GM18508 (cell line): ENCODE data around the gene NARS2.
A peak's percentile ranks its signal among the peaks of the same experiment; 100 is the strongest.

Experiments used
- ATAC-seq: cut with Tn5 transposase; IDR thresholded peaks from one replicate; pipeline ENCODE4 v1.9.1; 2021; ENCODE audit warnings: moderate number of reproducible peaks; ENCODE audit not compliant: insufficient read depth, unreplicated experiment

The NARS2 gene

DNA sequence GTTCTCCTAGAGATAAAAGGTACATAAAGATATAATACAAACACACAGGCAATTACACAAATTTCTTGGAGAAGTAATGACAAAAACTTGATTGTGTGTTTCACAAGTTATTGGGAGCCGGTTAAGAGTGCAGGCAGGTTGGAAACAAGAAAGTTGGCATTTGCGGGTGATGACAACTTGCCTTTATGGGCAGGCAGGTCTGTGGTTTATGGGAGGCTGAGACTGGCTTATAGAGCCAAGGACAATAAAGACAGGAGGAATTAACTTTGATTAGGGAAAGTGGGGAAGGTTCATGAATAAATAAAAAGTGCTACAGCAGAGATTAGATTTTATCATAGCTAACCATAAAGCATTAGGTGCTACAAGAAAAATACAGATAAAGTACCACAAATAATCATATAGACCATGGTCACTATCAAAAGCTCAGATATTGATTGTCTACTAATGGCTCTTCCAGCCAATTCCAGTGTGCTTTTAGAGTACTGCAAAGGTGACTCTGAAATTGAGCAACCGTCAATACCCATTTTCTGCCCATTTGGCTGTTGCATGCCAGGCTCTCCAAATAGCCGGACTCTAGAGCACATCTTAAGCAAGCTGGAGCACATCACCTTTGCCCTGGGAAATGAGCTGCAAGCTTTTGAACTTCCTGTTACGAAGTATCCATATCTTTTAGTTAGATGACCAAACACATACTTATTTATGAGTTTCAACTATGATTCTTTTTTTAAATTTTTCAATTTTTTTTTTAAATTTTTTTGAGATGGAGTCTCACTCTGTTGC is 123.1 kb downstream of the NARS2 start:
- ATAC-seq = no peak

DNA sequence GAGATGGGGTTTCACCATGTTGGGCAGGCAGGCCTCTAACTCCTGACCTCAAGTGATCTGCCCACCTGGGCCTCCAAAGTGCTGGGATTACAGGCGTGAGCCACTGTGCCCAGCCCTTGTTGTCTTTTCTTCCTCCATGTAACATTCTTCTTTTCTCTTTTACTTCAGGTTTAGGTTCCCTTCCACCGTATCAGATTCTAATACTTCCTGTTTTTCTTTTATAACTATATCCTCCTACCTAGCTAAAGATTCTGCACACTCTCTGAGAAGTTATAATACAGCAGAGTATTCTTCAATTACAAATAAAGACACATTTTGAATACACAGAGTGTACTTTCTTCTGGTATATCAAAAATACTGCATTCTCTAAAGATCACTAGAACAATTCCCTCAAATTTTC is 123.8 kb downstream of the NARS2 start:
- ATAC-seq = no peak

DNA sequence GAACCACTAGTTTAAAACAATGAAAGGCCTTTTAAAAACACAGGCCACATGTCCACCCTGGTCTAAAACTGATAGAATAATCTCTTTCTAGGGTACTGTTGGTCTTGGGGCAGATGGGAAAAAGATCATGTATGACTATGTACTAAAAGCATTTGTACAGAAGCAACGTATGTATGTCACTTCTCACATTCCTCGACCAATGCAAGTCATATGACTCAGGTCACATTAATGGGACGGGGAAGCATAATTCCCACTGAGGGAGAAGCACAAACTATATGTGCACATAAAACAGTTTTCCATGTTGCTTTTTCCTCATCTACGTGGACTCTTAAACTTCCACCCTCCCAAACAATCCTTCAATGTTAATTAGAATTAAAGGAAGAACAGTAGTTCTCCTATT is 124.8 kb downstream of the NARS2 start:
- no peak for ATAC-seq

GRCh38 chr11:78446210-78446609 is 128.5 kb downstream of the NARS2 start:
- no peak for ATAC-seq

DNA sequence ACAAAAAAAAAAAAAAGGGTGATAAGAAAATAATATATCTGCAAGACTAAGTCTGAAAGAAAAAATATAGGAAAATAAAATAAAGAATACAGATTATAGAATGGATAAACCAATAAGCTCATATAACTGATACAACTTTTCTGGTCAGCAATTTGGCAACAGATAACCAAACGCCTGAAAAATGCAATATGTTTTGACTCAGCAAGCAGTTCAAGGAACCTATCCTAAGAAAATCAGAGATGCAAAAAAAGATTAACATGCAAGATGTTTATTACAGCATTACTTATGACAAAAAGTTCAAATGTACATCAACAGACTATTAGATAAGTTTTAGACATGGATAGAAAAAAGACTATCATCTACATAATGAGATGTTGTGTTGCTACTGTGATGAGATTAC is 129.9 kb downstream of the NARS2 start:
- ATAC-seq = no peak

DNA sequence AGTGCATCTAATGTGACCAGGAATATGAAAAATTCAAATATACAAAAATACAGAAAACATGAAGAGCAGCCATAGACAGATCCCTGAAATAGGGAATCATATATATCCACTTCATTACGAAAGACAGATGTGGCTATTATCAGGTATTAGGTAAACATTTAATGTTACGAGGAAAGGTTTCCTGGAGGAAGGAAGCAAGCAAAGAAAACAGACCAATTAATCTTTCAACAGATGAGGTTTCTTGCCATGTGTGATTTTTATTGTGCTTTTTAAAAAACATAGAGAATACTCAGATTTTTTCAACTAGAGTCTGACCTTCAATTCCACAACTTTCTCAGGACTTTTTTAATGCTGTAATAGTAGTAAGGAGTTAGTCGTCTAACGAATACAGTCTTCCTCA is 132.7 kb downstream of the NARS2 start:
- no peak for ATAC-seq

GRCh38 chr11:78438298-78438975 is 136.2 kb downstream of the NARS2 start:
- peak; percentile 71 for ATAC-seq

GRCh38 chr11:78432956-78433355 is 141.7 kb downstream of the NARS2 start:
- no peak for ATAC-seq

GRCh38 chr11:78432058-78432515 is 142.6 kb downstream of the NARS2 start:
- no peak for ATAC-seq

GRCh38 chr11:78429660-78430059 is 145.0 kb downstream of the NARS2 start:
- ATAC-seq = no peak

- no peak for ATAC-seq
Observed at GRCh38 chr11:78429209-78429608, 145.5 kb downstream of the NARS2 start.

GRCh38 chr11:78428773-78429172 is 145.9 kb downstream of the NARS2 start:
- ATAC-seq = no peak

GRCh38 chr11:78428266-78428636 is 146.4 kb downstream of the NARS2 start:
- ATAC-seq = no peak

DNA sequence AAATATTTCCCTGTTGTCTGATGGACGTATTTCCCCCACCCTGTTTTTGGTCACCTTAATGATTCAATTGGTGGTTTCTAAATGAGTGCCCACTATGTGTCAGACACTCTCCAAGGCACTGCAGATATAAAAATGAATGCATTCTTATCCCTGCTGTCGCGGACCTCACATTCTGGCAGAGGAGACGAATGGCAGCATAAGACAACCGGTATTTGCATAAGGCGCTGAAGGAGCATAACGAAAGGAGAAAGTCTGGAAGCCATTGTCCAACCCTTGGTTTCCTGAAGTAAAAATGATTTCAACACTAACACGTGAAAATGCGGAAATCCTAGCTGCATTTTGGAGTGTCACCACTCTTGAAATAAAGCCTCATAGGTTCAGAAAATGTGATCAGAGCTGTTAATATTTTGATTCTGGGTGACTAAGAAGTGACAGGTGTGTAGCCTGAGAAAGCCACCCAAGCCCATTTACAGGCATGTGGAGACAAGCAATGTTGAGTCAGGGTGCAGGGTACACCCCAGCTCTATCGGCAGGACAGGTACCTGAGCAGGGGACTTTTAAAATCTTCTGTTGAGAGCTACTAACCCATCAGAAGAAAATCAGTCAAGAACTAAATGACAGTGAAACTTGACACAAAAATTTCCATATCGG is 146.9 kb downstream of the NARS2 start:
- ATAC-seq = no peak

GRCh38 chr11:78426845-78427244 is 147.8 kb downstream of the NARS2 start:
- ATAC-seq = no peak

DNA sequence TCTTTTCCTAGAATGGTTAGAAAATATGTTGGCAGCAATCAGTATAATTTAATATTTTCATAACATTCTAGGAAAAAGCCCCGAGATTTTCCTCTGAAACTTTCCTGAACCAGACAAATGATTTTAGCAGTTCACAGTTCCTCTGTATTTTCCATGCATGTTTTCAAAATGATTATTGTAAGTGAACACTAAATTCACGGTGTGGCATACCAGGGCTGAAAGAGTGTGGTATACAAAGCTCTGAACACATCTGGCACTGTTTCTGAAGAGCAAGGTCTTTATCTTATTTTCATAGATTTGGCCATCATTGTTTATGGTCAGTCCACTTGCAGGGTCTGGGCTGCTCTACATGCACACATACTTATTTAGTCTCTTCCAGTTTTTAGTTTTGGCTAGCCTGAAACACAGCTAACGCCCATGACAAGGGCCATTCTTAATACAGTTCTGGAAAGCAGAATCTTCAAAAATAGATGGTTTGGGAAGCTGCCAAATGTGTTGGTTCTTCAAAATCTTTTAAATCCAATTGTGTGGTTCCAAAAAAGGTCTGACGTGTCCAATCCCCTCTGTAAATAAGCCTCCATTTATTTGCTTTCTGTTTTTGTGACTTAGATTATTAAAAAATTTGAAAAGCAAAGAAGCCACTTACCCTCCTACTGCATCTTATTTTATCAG is 149.1 kb downstream of the NARS2 start:
- no peak for ATAC-seq

GRCh38 chr11:78424334-78425270 is 150.1 kb downstream of the NARS2 start:
- ATAC-seq = no peak

DNA sequence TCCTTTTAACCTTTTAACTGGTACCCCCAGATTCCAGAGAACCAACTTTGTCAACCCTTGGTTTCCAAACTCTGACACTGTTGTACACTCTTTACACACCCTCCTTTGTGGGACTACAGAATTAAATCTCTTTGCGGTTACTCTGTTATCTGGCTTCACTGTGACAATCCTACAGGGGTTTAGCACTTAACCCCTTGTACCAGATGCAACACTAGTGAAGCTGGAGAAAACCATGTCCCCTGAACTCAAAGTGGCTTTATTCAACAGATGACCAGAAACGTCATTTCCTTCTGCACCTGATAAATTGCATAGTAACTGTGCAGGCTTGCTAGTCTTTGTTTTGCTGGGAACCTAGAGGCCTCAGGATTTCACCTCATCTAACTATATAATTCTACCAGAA is 151.4 kb downstream of the NARS2 start:
- no peak for ATAC-seq

- ATAC-seq = no peak
Observed at GRCh38 chr11:78420796-78421209, 153.9 kb downstream of the NARS2 start.

DNA sequence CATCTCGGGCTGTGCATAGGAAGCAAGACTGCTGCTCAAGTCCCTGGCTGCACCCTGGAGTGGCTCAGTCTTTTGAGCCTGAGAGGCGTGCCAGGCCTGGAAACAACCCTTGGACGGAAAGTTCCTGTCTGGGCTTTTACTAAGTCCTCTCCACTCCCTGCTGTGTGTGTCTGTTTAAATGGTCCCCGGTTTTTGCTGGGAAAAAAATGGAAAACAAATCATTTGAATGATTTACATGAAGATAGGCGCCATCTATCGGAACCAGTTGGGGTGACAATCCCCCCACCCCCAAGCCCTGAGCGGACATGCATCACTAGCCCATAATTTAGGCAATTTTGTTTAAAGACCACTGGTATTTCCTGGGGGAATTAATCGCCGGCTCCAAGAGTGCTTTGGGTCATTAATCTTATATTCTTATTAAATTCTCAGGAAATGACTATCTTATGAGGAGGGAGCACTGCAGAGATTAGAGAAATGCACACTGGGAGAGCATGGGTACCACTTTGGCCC is 154.4 kb downstream of the NARS2 start:
- no peak for ATAC-seq
